OCI-LY1 (cell line): ENCODE data around the gene FARS2.

ENCODE experiments used
- CTCF ChIP-seq: fragments of 200-600 bp; sonication (generic), shearing (Covaris generic); IDR thresholded peaks from 2 replicates; pipeline ENCODE4 v1.5.1; 2017; ENCODE audit warnings: mild to moderate bottlenecking, antibody characterized with exemption, low read length, moderate library complexity, mixed read lengths
- EZH2 ChIP-seq: fragments of 200-600 bp; sonication (generic), shearing (Covaris generic); IDR thresholded peaks from 2 replicates; pipeline ENCODE4 v1.8.0; 2017; ENCODE audit warnings: borderline replicate concordance, mixed run types, mild to moderate bottlenecking, antibody characterized with exemption, low read length, moderate library complexity, mixed read lengths

GRCh38 chr6:5570641-5571040 lies 309.3 kb downstream of the FARS2 start:
- no peak for TF ChIP-seq CTCF
- TF ChIP-seq EZH2: no peak
